Stimulated activated CD8-positive, alpha-beta memory T cell treated with anti-CD3 and anti-CD28 coated beads, Interleukin-7, amount 100 ng/mL, for 1 hour (primary cell): ENCODE results near the gene DDX20.
A peak's percentile ranks its signal among the peaks of the same experiment; 100 is the strongest.

ENCODE experiments used
- DNase-seq, 2 donors: peaks; one replicate each; pipeline ENCODE4 v3.0.0-alpha.2; 2020; ENCODE audit warnings: low read depth in 2 of 2

The DDX20 gene, protein sequence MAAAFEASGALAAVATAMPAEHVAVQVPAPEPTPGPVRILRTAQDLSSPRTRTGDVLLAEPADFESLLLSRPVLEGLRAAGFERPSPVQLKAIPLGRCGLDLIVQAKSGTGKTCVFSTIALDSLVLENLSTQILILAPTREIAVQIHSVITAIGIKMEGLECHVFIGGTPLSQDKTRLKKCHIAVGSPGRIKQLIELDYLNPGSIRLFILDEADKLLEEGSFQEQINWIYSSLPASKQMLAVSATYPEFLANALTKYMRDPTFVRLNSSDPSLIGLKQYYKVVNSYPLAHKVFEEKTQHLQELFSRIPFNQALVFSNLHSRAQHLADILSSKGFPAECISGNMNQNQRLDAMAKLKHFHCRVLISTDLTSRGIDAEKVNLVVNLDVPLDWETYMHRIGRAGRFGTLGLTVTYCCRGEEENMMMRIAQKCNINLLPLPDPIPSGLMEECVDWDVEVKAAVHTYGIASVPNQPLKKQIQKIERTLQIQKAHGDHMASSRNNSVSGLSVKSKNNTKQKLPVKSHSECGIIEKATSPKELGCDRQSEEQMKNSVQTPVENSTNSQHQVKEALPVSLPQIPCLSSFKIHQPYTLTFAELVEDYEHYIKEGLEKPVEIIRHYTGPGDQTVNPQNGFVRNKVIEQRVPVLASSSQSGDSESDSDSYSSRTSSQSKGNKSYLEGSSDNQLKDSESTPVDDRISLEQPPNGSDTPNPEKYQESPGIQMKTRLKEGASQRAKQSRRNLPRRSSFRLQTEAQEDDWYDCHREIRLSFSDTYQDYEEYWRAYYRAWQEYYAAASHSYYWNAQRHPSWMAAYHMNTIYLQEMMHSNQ

DNA sequence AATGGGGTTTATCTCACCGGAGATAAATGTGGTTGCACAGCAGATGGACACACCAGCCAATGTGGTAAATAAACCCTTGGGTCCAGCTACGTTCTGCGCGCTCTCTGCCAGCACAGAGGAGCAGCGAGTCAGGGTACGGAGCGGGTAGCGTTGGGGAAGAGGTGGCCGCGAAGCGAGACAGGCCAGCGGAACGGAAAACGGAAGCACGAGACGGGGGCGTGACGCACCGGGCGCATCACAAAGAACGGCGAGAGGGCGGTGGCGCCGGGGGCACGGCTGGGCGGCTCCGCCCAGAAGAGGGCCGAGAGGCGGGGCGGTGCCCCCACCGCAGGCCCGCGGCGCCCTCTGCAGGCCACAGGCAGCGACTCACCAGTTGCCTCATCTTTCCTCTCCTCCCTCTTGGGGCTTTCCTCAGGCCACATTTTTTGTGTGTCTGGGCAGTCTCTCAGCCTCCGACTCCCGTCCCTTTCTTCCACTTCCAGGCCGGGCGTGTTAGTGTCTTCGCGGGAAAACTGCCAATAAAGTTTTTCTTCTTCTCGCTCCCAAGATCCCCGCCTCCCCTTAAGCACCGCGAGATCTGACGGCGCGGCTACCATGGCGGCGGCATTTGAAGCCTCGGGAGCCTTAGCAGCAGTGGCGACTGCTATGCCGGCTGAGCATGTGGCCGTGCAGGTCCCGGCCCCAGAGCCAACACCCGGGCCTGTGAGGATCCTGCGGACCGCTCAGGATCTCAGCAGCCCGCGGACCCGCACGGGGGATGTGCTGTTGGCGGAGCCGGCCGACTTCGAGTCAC, at the start of gene DDX20:
TSS of gene DDX20 (plus strand) at position 571 of the 793 bp plus-strand sequence. CDS start at position 595, 24 bp downstream.
- DNase-seq: peak; percentile 87 to 89

DNA sequence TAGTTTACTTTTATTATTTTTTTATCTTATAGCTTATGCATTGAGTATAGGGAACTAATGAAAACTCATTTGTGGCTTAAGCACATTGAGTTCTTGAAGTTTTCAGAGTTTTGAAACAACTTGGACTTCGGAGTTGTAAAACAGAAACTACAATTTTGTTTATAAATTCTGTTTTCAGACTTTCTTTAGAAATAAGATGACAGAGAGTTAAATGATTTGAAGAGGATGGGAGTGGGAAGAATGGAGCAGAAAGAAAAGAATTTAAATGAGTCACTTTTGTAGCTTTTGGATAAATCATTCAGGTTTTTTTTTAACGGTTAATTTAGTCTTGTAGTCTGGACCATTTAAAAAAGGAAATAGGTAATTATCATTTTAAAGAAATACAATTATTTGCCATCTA, 48.8 kb upstream of the DDX20 start:
- DNase-seq: no peak

DNA sequence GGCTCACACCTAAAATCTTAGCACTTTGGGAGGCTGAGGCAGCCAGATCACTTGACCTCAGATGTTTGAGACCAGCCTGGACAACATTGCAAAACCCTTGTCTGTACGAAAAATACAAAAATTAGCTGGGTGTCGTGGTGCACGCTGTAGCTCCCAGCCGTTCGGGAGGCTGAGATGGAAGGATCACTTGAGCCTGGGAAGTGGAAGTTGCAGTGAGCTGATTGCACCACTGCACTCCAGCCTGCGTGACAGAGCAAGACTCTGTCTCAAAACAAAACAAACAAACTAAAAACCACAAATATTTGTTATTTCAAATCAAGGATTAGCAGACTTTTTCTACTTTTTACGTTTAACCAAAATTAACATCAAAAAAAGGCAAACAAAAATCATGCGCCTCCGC, 47.8 kb upstream of the DDX20 start:
- DNase-seq: no peak

DNA sequence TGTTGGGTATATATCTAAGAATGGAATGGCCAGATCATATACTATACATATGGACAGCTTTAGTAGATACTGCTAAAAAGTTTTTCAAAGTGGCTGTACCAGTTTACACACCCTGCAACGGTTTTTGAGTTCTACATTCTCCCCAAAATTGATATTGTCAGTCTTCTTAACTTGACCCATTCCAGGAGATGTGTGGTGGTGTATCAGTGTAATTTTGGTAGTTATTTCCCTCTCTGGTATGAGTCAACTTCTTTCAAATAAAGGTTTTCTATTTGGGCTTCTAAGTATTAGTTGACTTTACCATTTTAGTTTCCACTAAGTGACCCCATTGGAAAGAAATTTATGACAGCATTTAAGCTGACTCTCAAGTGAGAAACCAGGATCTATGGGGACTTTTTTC, 45.7 kb upstream of the DDX20 start:
- DNase-seq: no peak

DNA sequence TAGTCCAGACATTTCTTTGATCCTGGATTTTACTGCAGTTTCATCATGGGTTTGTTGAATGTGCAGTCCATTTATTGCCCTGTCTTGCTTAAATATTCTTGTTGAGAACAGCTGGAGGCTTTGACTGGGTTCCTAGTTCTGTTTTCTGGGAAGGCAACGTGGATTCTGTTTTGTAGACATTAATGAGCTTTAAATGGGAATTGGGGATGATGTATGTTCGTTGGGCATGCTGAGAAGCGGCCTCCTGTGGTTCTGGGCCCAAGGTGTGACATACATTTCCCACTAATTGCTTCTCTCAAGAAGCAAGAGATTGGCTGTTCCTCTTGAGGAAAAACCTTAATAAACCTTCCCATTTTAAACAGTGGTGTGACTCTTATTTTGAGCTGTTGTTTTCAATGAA, 39.4 kb upstream of the DDX20 start:
- no peak for DNase-seq

DNA sequence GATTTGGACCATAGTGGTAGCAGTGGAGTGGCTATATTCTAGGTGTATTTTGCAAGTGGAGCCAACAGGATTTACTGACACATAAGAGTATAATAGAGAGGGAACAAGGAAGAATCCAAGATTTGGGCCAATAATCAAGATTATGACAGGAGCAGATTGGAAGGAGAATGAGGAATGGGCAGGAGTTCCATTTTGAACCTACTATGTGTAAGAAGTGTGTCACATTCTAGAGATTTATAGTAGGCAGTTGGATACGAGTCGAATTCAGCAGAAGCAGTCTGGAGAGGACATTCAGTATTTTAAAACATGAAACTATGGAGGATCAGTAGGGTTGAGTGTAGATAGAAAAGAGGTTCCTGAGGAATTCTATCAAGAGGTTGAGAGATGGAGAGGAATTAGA, 38.3 kb upstream of the DDX20 start:
- DNase-seq: no peak

DNA sequence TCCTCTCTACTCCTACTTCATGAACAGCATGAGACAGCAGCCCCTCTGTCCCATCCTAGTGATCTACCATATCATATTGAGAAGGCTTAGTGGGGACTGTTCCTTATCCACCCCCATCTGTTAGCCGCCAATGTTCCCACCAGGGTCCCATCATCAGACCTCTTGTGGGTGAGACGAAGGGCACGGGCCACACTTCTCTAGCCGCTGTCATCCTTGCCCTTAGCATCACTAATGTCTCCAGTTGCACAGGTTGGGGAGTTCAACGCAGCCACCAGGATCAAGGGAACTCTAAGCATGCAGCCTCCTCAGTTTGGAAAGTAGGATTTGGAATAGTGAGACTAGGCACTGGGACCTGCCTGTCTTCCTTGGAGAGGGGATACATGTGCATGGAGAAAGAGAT, 36.6 kb upstream of the DDX20 start:
- no peak for DNase-seq

DNA sequence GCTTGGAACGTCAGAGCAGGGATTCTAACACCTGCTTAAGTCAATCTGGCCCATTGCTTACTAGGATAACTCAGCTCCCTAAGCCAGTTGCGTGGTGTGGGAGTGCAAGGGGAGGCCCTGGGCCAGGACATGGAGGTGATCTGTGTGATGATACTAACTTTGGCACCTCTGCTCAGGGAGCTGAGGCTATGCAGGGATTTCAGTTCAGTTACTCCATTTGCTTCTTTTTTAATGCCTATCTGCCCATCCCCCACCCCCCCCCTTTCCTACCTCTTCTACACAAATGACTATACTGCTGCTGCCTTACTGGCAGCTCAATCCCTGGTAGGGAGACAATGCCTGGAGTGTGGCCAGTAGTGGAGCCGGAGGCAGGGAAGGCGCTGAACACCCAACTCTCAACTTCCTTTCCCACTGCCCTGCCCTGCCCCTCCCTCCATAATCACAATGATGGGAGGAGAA, 36.0 kb upstream of the DDX20 start:
- no peak for DNase-seq

DNA sequence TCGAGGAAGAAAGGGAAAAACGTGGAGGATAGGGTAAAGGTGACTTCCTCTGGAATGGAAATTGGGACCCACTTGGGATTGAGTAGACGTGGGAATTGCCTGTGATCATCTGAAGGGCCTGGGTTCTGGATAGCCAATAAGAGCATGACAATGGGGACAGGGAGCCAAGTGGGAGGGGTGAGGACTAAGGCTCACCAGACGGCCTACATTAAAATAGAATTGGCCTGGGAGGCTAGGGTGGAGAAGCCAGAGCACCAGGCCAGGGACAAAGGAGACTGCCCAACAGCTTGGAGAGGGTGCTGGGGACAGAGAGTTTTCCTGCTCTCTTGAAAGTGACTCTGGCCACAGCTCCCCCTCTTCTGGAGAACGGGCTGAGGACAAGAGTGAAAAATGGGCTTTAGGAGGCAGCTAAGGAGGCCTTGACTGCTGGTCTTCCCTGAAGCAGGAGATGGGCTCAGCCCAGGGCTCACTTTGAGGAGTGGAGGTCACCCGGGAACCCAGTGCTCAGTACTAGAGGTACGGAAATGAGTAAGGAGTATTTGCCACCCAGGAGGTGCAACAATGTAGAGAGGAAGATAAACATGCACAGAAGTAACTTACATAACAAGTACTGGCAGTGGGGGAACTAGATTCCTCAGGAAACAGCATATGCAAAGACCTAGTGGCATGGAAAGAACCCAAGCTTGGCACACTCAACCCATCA, 35.3 kb upstream of the DDX20 start:
- DNase-seq: no peak

DNA sequence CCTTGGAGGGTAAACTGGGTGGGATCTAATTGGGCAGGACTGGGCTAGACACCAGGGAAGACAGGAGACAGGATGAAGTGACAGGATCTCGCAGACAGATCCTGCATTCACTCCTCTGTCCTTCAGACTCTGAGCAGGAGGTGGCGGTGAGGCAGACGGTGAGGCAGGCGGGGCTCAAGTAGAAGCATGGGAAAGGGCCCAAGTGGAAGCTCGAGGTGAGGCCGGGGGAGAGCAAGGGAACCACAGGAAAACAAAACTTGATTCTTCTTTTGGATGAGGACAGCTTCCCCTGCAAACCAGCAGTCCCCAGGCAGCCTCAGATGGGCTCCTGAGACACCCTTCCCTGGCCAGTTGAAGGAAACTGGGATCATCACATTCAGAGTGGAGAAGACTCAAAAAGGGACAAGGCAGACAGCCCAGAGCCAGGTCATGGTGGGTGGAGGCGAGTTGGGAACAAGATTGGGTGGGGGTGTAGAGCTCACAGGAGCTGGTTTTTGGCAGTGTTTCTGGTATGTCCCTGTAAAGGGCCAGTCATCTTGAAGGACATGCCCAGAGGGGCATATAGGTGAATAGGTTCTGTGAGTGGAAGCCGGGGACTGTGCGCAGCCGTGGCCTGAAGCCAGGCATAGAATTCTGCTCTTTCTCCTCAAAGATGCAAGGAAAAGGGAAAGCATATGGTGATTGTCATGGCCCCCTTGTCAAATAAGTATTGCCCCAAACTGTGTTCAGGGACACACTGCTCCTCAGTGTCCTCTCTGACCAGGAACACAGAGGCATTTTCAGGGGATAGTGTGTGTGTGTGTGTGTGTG, 34.5 kb upstream of the DDX20 start:
- no peak for DNase-seq

DNA sequence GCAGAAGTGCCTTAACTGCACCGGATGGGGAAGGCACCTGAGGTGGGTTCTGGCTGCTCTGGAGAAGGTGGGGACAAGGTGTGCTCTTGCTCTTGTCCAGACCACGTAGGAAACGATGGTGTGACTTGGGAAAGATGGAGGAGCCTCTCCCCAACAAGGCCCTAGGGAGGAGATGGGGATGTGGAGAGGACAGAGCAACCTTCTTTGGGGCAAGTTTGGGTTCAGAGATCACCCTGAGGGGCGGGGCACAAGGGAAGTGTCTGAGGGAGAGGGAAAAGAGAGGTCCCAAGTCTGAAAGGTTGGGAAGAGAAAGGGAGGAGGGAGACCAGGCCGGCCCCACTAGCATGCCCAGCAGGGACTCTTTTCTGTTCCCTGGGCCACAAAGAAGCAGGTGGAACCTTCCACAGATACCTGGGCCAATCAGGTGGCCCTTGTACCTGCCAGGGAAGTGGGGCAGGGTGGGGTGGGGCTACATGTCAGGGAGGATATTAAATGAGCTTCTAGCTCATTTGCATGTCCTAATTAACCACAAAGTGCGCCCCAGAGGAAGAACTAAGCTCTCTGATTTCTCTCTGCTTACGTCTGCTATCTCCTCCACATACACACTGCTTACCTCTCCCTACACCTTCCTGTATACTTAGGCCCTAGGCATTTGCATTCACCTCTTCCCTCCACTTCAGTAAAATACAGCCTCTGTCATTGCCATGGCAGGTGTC, 32.5 kb upstream of the DDX20 start:
- DNase-seq: no peak

DNA sequence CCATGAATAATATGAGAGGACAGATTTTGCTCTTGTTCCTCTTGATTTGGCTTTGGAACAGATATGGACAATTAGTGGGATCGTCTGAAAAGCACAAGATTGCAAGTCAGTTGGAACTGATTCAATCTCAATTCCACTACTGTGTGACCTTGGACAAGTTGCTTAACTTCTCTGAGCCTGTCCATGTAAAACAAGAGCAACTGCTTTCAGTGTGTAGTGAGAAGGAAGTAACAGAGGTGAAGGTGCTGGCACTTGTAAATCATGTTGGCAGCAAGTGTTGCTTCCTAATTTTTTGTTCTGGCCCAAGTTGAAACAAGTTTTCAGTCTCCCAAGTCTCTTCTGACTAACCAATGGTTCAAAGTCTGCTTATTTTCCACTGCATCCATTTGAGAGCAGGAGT, 31.8 kb upstream of the DDX20 start:
- no peak for DNase-seq

DNA sequence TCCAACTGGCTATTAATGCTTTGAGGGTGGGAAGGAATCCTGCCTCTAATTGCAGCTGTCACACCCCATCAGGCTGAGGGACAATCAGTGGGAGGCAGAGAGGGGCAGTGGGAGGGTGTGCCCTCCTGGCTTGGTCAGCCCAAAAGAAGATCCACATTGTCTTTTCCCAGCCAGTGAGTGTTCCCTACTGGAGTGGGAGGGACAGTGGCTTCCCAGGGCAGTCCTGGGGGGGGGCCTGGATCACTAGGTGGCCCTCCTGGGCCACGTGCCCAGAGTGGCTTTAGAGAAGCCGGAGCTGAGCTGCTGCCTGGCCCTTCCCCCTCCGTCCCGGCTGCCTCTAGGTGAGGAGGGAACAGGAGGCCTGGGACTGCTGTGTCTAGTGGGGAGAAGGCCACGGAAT, 30.5 kb upstream of the DDX20 start:
- no peak for DNase-seq

DNA sequence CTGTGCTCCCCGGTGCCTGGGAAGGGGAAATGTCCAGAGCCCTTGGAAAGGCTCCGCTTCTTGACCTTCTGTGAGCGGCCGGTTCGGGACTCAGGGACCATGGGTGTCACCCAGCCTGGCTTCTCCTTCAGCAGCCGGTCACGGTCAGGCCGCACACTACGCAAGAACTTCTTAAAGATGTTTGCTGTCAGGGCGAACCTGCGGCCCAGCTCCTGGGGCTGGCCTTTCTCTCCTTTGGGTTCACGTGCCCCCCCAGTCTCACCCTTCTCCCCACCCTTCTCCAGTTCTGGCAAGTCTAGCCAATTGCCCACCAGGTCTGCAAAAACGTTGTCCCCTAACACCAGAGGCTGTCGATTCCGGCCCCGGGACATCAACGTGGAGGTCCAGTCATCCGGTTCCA, 28.6 kb upstream of the DDX20 start:
- DNase-seq: no peak

DNA sequence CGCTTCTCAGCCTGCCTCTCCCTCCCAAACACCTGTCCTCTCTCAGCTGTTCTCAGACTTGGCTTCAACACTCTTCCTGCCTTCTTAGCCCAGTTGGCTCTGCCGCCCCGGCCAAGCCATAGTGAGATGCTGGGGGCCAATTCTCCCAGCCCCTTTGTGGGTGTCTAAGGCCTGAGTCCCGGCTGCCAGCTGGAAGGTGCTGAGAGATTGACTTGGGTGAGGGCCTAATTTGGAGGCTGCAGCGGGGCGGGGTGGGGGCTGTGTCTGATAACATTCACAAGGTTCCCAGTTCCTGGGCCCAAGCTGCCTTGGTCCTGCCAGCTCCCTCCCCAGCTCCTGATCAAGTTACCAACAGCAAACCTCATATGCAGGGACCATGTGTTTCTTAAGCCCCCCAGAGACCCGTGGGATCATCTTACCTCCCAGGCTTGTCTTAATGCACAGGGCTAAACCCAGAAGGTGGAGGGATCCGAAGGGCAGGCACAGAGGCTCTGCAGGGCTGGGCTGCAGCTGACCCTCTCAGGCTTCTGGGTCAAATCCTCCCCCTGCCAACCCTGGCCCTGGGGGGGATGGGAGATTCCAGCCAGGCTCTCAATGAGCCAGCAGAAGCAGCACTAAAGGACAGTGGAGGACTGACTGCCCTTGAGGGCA, 26.3 kb upstream of the DDX20 start:
- no peak for DNase-seq

DNA sequence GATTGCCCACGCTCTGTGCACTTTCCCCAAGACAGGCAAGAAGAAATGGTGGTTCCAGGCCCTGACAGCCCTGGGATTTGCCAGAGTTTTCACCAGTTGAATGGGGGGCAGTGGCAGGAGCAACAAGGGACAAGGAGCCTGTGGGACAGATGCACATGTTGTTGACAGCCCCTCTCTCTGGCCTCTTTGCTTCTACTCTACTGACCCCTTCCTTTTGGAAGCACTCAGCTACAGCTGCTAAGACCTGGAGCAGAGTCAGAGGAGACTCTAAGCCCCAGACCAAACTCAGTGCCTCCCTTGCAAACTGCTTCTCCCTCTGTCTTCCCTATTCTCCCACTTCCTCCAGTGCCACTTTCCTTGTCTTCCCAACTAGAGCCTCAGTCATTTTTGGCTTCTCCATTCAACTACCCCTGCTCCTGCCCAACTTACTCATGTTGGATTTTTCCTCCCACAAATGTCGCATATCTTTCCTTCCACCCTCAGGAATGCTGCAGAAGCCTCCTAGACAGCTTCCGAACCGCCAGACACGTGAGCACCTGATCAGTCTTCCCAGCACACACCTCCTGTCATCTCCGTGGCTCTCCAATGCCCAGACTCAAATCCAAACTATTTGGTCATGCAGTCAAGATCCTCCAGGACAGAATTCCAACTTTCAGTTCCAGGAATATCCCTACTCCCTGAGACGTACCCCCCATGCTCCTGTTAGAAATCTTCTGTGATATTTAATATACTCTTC, 25.6 kb upstream of the DDX20 start:
- DNase-seq: no peak

DNA sequence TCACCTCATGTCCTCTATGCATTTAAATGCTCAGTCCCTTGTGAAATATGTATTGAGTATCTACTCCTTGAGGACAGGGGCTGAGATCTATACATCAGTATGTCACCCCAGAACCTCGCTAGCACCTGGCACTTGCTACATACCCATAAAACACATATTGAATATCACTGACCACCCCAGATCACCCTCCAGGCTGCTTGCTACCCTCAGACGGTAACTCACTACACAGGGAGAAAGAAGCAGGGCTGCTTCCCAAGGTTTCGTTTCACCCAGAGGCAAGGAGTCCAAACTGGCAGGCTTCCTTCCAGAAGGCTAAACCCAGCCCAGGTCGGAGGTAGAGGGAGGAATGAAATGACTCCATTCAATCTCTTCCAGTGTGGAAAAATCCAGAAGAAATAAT, 25.0 kb upstream of the DDX20 start:
- DNase-seq: no peak

DNA sequence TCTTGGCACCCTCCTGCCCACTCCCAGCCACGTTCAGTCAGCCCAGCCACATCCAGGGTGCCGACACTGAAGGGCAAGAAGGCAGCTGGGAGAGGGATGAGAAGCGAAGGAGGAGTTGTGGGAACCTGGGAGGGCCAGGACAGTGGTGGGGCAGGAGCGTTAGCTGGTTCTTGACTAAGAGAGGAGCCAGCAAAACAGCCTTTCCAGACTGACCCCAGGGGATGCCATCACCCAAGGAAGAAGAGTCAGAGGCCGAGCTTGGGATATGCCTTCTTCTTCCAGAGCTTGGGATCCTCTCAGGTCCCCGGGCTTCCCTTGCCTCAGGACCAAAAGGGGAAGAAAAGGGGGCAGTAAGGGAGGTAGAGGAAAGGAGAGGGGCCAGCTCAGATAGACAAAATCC, 23.7 kb upstream of the DDX20 start:
- DNase-seq: no peak

DNA sequence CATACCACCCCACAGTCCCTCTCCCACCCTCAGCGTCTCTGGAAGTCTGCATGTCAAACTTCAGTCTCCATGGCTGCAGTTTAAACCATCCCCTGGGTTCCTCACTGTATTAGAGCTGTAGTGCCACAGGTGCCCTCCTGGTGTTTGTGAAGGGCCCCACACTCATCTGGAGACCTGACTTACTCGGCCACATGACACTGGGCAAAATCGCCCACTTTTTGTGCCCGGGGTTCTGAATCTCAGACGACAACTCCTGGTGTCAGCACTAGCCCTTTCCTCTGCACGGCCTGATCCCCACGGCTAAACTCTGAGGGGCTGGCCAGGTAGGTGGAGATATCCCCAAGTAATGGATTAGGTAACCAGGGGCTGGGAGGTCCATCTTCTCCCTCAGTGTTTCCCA, 23.0 kb upstream of the DDX20 start:
- DNase-seq: no peak
